ENCODE results near the gene MTIF3.

Gene MTIF3

DNA sequence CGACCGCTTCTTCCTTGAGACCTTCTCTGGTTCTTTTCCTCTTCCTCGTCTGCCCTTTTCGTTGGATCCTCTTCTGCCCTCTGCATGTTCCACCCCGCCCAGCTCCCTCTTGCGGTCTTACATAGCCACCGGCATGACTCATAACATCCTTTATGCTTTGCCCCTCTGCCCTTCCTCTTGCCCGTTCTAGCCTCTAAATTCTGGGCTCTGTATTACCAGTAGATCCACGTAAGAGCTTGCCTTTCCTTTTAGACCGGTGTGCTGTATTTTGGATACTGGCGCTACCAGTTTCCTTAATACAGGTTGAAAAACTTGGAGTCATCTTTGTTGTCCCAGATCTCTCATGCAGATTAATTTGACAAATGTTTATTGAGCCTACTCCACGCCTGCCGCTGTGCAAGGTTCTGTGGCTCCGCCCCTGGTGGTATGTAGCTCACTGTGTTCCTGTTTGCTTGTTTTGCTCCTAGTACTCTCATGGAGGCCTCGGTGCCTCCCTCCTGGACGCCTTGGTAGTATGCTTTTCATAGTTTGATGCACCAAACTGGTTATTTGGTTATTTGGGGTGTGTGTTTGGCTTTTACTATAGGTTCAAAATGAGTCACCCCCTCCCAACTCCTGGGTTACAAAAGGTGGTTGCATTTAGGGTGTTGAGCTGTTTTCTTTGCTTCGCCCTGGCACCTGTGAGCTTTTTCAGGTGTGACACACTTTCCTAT, 24.3 kb downstream of the MTIF3 start:
- peaks cover 45% of the 10 kb centered on the region for H3K4me1 Mint-ChIP-seq
- peaks cover 4% of the 10 kb centered on the region for H3K27me3 Mint-ChIP-seq (ENCODE audit: low read depth)
- H3K36me3 Mint-ChIP-seq (ENCODE audit: low read depth): peaks cover 28% of the 10 kb centered on the region
- H3K4me3 Mint-ChIP-seq: peak overlapping the region; percentile 84 to 88 (median 84)
- no peaks in the 10 kb centered on the region for H3K9me3 Mint-ChIP-seq
- H3K27ac Mint-ChIP-seq: peak overlapping the region; percentile 37 to 58 (median 44)
- TF ChIP-seq, protein P1, sequence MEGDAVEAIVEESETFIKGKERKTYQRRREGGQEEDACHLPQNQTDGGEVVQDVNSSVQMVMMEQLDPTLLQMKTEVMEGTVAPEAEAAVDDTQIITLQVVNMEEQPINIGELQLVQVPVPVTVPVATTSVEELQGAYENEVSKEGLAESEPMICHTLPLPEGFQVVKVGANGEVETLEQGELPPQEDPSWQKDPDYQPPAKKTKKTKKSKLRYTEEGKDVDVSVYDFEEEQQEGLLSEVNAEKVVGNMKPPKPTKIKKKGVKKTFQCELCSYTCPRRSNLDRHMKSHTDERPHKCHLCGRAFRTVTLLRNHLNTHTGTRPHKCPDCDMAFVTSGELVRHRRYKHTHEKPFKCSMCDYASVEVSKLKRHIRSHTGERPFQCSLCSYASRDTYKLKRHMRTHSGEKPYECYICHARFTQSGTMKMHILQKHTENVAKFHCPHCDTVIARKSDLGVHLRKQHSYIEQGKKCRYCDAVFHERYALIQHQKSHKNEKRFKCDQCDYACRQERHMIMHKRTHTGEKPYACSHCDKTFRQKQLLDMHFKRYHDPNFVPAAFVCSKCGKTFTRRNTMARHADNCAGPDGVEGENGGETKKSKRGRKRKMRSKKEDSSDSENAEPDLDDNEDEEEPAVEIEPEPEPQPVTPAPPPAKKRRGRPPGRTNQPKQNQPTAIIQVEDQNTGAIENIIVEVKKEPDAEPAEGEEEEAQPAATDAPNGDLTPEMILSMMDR (IDR thresholded peaks at IDR 0.05; ENCODE audit: unreplicated experiment in 3 of 3): peak; percentile 15 to 38 (median 36)

DNA sequence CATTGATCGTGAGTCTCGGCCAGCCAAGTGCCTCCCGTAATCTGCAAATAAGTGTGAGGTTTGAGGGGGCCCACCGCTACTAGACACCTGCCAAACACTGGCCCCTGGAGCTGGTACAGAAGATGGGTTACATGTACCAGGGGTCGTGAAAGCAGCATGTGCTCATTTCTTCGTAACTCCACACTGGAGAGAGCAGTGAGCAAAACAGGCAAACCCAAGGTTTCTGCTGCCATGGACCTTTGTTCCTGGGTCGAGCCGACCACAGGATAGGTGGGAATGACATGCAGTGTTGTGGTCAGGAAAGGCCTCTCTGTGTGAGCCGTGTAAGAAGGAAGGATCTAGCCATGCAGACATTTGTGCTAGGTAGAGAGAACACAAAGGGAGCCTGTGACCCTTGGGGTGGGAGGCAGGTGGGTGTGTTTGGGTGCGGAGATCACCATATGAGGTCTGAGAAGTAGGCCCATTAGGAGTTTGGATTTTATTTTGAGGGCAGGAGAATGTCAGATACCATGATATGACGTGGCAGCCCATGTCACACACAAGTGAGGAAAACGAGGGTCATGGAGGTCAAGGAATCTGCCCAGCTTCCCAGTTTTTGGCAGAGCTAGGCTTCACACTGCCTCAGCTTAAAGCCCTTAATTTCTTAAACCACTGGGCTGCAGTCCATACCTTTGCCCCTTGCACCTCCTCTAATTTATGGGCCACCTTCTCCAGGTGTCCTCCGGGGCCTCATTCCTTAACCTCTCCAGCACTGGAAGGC, 25.0 kb downstream of the MTIF3 start:
- Mint-ChIP-seq H3K36me3 (ENCODE audit: low read depth) (peaks cover 21% of the 10 kb centered on the region), H3K27ac (peak overlapping the region; percentile 37 to 74 (median 58)), H3K27me3 (ENCODE audit: low read depth) (peaks cover 4% of the 10 kb centered on the region), H3K9me3 (no peaks in the 10 kb centered on the region), H3K4me1 (peaks cover 45% of the 10 kb centered on the region), H3K4me3 (peak overlapping the region; percentile 84 to 90 (median 89))
- TF ChIP-seq, protein P1 (IDR thresholded peaks at IDR 0.05; ENCODE audit: unreplicated experiment in 3 of 3): no peak

DNA sequence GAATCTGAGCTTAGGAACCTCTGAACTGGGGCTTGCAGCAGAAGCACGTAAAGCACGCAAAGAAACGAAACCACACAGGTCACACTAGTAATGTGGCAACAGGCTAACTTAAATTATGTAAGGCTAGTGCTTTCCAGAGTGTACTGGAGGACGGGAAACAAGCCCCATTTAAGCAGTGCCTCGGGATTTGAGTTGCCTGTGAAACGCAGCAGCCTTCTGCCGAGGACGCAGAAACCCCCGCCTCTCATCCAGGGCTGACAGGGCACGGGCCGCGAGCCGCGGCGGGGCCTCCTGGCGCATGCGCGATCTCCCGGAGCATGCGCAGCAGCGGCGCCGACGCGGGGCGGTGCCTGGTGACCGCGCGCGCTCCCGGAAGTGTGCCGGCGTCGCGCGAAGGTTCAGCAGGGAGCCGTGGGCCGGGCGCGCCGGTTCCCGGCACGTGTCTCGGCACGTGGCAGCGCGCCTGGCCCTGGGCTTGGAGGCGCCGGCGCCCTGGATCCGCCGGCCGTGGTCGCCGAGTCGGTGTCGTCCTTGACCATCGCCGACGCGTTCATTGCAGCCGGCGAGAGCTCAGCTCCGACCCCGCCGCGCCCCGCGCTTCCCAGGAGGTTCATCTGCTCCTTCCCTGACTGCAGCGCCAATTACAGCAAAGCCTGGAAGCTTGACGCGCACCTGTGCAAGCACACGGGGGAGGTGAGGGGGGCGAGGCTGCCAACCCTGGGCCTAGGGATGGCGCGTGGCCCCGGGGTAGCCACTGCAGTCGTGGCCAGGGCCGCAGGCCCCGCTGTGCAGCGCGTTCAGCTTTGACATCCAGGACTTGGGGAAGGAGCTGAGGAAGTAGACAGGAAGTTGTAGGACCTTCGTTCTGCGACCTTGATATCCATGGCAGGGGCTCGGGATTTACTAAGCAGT, 25.9 kb downstream of the MTIF3 start, which contains the start of gene GTF3A:
Gene GTF3A (plus strand): TSS at position 374 of the 912 bp plus-strand sequence.
- no peaks in the 10 kb centered on the region for H3K9me3 Mint-ChIP-seq
- TF ChIP-seq, protein P1 (IDR thresholded peaks at IDR 0.05; ENCODE audit: unreplicated experiment in 3 of 3): no peak
- H3K27ac Mint-ChIP-seq: peak within 1 kb of the TSS in 2 of 3 experiments; percentile 81 to 90
- peaks cover 45% of the 10 kb centered on the region for H3K4me1 Mint-ChIP-seq
- peaks cover 4% of the 10 kb centered on the region for H3K27me3 Mint-ChIP-seq (ENCODE audit: low read depth)
- H3K4me3 Mint-ChIP-seq: peak within 1 kb of the TSS; percentile 81 to 90 (median 89)
- peaks cover 19% of the 10 kb centered on the region for H3K36me3 Mint-ChIP-seq (ENCODE audit: low read depth)

DNA sequence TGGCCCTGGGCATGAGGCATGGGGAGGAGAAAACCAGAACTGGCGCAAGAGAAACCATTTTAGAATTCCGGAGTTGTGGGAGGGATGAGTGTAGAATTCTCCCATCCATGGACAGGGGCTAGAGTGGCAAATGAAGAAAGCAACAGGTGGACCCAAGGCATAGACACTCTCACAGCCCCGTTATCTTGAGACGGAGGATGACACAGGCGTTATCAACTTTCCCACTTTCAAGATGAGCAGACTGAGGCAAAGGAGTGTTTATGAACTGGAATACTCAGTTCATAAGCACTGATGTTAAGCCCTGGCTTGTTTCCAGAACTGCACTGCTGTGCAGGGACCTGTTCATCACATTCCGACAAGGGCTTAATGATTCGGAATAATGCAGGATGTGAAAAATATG, 27.0 kb downstream of the MTIF3 start:
- TF ChIP-seq, protein P1 (IDR thresholded peaks at IDR 0.05; ENCODE audit: unreplicated experiment in 3 of 3): no peak

DNA sequence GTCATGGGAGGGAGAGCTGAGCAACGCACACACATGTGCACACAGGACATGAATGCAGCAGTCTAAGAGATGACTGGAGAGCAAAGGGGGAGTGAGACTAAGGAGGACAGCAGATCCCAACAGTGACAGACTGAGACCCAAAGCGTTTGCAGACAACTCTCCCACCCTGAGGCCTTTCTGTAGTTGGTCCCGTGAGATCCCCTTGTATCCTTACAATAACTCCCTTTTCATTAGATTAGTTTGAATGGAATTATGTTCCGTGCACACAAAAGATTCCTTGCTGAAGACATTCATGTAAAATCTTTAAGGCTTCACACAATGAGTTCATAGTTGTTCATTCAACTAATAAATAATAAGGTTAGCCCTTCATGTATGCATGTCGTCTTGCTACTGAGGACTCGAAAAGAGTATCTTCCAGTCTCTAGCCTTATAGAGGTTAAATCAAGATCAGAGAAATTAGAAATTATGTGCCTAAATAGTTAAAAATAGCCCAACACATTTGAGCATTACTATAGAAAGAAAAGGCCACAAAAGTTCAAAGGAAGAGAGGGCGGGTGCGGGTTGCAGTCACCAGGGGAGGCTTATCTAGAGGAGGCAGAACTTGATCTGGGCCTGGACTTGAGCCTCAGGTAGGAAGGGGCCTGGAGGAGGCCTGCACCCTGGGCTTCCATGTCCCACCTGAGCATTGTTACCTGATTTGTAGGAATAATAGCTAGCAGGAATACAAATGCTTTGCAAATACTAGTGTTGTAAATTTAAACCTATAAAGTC, 29.1 kb downstream of the MTIF3 start:
- TF ChIP-seq, protein P1 (IDR thresholded peaks at IDR 0.05; ENCODE audit: unreplicated experiment in 3 of 3): no peak

More for the DNA sequence above, 27.0 kb downstream of the MTIF3 start:
- H3K4me1 Mint-ChIP-seq: peaks cover 43% of the 10 kb centered on the region
- peaks cover 18% of the 10 kb centered on the region for H3K36me3 Mint-ChIP-seq (ENCODE audit: low read depth)
- H3K27ac Mint-ChIP-seq: peak overlapping the region in 1 of 3 experiments; percentile 75
- no peaks in the 10 kb centered on the region for H3K9me3 Mint-ChIP-seq
- H3K4me3 Mint-ChIP-seq: peak overlapping the region; percentile 80 to 89 (median 87)
- peaks cover 4% of the 10 kb centered on the region for H3K27me3 Mint-ChIP-seq (ENCODE audit: low read depth)

More for the DNA sequence above, 29.1 kb downstream of the MTIF3 start:
- Mint-ChIP-seq H3K4me1 (peaks cover 32% of the 10 kb centered on the region), H3K9me3 (no peaks in the 10 kb centered on the region), H3K27me3 (ENCODE audit: low read depth) (peaks cover 4% of the 10 kb centered on the region), H3K4me3 (peak overlapping the region; percentile 5 to 62 (median 38)), H3K27ac (no peak overlapping the region), H3K36me3 (ENCODE audit: low read depth) (no peaks in the 10 kb centered on the region)
